ENCODE results near the gene ABHD1. TPM values are rescaled to one million over a fixed set of nuclear protein-coding genes. Genes with fewer than 3 reads are reported as not detected.

The ABHD1 gene
- total RNA-seq, 1 experiment from 2014 or later: not detected

DNA sequence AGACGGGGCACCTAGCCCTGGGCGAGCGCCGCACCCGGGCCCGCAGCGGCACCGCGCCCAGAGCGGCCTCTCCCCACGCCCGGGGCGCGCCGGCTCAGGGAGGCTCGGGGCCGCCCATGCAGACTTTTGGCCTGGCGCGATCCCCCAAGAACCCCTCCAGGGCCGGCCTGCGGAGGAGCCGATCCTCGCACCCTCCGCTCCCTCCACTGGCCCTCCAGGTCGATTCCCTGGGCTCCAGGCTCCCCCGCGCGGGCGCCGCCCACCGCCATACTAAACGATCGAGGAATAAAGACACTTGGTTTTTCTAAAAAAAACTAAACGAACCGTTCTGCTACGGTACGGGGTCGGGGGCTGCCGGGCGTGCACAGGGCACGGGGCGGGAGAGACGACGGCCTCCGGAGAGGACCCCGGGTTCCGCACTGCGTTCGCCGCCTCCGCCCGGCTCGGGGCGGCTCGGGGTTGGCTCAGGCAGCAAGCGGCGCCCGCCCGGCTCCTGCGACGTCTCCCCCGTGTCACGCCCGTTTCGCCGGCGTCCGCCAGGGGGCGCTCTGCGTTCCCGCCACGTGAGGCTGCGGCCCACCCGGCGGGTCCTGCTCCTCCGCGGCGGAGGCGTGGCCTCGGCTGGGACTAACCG is 37.4 kb upstream of the ABHD1 start:
- in situ Hi-C loops (cut with HindIII; ENCODE audit: low sequenced_read_pairs): no loop called here
- DNase-seq (ENCODE audit: low spot score): peak; percentile 92

GRCh38 chr2:27086724-27087593 is 36.7 kb upstream of the ABHD1 start, which contains the start of gene KHK:
Gene KHK (plus strand): TSS chr2:27086772. CDS start chr2:27087260, 488 bp downstream.
- peak; percentile 65 for DNase-seq (ENCODE audit: low spot score)
- in situ Hi-C loops (cut with HindIII; ENCODE audit: low sequenced_read_pairs): no loop called here

GRCh38 chr2:27087823-27088410 is 35.7 kb upstream of the ABHD1 start:
- in situ Hi-C loops (cut with HindIII; ENCODE audit: low sequenced_read_pairs): no loop called here
- no peak for DNase-seq (ENCODE audit: low spot score)

GRCh38 chr2:27088634-27089033 is 35.0 kb upstream of the ABHD1 start:
- DNase-seq (ENCODE audit: low spot score): no peak
- in situ Hi-C loops (cut with HindIII; ENCODE audit: low sequenced_read_pairs): no loop called here

- no peak for DNase-seq (ENCODE audit: low spot score)
- in situ Hi-C loops (cut with HindIII; ENCODE audit: low sequenced_read_pairs): no loop called here
These were observed 34.3 kb upstream of the ABHD1 start for GRCh38 chr2:27089111-27089954.

DNA sequence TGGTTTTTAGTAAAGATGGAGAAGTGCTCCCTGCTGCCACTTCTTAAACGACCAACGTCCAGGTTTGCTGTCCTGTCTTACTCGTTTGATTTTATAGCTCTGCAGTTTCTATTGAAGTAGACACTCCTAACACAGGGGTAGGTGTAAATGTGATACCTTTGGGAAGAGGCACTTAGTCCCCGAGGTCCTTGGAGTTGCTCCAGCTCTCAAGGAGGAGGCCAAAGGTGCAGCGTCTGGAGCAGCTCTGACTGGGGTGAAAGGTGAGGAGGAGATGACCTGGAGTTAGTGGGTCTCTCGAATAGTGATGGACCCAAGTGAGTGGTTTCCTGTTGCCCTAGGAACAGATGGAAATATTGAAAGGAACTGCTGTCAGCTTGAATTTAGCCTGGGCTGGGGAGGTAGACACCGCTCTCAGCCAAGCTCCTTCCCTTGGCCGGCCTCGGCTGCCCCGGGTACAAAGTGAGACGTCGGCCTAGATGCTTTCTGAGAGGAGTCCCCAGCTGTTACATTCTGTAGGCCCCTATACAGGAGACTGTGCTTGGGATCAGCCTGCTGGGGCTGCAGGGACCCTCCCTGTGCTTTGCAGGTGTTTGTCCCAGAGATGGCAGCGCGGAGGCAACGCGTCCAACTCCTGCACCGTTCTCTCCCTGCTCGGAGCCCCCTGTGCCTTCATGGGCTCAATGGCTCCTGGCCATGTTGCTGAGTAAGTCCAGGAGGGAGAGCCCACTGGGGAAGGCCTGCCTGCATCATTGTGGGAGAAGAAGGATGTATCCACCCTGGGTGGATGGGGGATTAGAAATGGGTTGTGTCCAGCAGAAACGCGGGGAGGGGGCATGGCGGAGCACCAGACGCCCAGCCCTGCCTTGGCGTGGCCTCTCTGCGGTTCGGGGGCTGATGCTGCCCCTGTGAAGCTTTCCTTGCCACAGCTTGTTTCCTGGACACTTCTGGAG is 31.6 kb upstream of the ABHD1 start:
- in situ Hi-C loops (cut with HindIII; ENCODE audit: low sequenced_read_pairs): no loop called here

GRCh38 chr2:27092696-27093429 is 30.8 kb upstream of the ABHD1 start:
- no peak for DNase-seq (ENCODE audit: low spot score)
- in situ Hi-C loops (cut with HindIII; ENCODE audit: low sequenced_read_pairs): no loop called here

More for the DNA sequence above, 31.6 kb upstream of the ABHD1 start:
- DNase-seq (ENCODE audit: low spot score): no peak

- no peak for DNase-seq (ENCODE audit: low spot score)
- in situ Hi-C loops (cut with HindIII; ENCODE audit: low sequenced_read_pairs): no loop called here
These were observed 29.9 kb upstream of the ABHD1 start for GRCh38 chr2:27093430-27094352.

- in situ Hi-C loops (cut with HindIII; ENCODE audit: low sequenced_read_pairs): no loop called here
- no peak for DNase-seq (ENCODE audit: low spot score)
These were observed 29.1 kb upstream of the ABHD1 start for GRCh38 chr2:27094353-27094984.

DNA sequence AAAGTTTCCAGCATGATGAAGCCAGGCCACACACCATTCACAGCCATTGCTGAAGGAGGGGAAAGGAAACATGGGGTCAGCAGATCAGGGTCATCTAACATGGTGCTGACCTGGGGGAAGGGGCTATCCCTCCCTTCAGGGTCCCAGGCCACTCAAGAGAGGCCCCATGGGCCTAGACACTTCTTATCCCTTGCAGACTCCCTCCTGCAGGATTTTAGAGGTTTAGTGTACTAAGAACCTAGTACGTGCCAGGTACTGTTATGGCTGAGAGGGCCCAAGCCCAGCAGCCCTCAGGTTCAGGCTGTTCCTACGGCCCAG is 28.2 kb upstream of the ABHD1 start:
- DNase-seq (ENCODE audit: low spot score): no peak
- in situ Hi-C loops (cut with HindIII; ENCODE audit: low sequenced_read_pairs): no loop called here

DNA sequence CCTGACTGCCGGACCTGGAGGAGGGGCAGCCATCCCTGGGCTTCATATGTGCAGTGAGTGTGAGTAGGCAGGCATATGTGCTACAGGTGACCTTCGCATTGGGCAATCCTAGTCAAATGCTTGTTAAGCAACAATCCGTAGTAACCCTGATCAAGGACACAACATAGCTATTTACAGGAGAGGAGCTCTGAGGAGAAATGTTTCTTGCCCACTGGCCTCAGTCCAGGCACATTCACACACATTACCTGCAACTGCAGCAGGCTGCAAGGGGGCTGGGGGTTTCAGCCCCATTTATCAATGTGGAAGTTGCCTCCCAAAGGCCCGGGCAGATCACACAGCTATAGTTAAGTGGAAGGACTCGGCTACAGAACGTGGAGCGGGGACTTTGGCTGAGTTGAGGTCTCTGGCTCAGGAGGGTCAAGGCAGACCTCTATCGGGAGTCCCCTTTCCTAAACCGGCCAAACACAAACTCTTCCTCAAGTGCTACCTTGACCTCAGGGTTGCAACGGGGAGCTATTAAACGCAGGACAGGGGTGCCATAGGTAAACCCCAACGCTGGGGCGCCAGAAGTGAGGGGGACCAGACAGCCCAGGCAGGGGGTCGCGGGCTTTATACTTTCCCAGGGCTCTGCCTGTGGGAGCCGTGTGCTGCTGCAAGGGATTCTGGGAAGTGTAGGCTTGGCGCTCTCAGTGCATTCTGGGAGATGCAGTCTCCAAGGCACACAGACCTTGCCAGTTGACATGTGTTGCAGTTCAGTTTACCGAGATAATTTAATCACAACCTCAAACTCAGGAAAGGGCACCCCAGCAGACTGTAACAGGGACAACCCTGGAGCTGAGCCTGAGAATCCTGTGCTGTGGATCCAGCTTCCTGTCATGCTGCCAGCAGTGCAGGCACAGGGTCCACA is 27.6 kb upstream of the ABHD1 start:
- in situ Hi-C loops (cut with HindIII; ENCODE audit: low sequenced_read_pairs): no loop called here
- peak; percentile 88 for DNase-seq (ENCODE audit: low spot score)

GRCh38 chr2:27096748-27097297 is 26.8 kb upstream of the ABHD1 start:
- no peak for DNase-seq (ENCODE audit: low spot score)
- in situ Hi-C loops (cut with HindIII; ENCODE audit: low sequenced_read_pairs): no loop called here

DNA sequence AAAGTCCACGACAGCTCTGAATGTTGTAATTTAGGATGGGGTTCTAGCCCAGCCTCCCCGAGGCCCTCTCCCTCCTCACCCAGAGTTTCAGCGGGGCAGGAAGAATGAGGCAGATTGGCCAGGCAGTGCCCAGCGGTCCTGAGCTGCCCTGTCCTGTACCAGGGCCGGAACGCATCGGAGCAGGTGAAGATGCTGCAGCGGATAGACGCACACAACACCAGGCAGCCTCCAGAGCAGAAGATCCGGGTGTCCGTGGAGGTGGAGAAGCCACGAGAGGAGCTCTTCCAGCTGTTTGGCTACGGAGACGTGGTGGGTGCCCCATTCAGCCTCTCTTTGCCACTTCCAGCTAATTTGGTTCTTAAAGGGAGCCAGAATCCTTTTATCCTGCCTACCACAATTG is 26.3 kb upstream of the ABHD1 start:
- no peak for DNase-seq (ENCODE audit: low spot score)
- in situ Hi-C loops (cut with HindIII; ENCODE audit: low sequenced_read_pairs): no loop called here

GRCh38 chr2:27099334-27099955 is 24.2 kb upstream of the ABHD1 start:
- DNase-seq (ENCODE audit: low spot score): no peak
- in situ Hi-C loops (cut with HindIII; ENCODE audit: low sequenced_read_pairs): no loop called here

GRCh38 chr2:27100036-27100435 is 23.6 kb upstream of the ABHD1 start:
- DNase-seq (ENCODE audit: low spot score): no peak
- in situ Hi-C loops (cut with HindIII; ENCODE audit: low sequenced_read_pairs): no loop called here

Data from G401 (cell line).